ENCODE results near the gene SAMHD1.

GRCh38 chr20:36916199-36916598 is 35.3 kb downstream of the SAMHD1 start:
- no peak for TF ChIP-seq POLR2A (IDR thresholded peaks at IDR 0.05)
- TF ChIP-seq, protein P1, sequence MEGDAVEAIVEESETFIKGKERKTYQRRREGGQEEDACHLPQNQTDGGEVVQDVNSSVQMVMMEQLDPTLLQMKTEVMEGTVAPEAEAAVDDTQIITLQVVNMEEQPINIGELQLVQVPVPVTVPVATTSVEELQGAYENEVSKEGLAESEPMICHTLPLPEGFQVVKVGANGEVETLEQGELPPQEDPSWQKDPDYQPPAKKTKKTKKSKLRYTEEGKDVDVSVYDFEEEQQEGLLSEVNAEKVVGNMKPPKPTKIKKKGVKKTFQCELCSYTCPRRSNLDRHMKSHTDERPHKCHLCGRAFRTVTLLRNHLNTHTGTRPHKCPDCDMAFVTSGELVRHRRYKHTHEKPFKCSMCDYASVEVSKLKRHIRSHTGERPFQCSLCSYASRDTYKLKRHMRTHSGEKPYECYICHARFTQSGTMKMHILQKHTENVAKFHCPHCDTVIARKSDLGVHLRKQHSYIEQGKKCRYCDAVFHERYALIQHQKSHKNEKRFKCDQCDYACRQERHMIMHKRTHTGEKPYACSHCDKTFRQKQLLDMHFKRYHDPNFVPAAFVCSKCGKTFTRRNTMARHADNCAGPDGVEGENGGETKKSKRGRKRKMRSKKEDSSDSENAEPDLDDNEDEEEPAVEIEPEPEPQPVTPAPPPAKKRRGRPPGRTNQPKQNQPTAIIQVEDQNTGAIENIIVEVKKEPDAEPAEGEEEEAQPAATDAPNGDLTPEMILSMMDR (IDR thresholded peaks at IDR 0.05): no peak

All from uterus (tissue), 2 donors.